ENCODE results near the gene SCN8A.

Gene SCN8A

DNA sequence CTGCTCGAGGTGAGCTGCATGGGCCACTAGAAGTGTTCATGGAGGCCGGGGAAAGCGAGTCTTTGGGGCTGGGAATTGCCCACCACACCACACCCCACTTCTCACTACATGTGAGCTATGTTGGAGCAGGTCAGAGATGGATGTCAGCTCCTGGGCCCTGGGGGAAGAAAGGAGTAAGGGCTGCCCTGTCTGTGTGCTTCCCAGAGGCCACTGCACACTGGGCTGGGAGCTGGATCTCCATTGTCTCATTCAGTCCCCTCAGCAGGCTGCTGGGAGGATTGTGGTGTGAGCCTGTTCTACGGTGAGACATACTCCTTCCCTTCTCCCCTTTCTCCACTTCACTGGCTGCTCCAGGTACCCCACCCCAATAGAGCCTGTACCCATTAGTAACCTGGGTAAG lies 247.0 kb downstream of the SCN8A start:
- no peak for TF ChIP-seq CTCF (IDR thresholded peaks at IDR 0.05; ENCODE audit: low read depth, low read length, missing control alignments)
- in situ Hi-C loops (cut with HindIII; ENCODE audit: low sequenced_read_pairs), result no loop called here
- no peak overlapping the region for H3K4me3 ChIP-seq (ENCODE audit: low read depth, low read length)
- no peak for DNase-seq (ENCODE audit: low read depth)

DNA sequence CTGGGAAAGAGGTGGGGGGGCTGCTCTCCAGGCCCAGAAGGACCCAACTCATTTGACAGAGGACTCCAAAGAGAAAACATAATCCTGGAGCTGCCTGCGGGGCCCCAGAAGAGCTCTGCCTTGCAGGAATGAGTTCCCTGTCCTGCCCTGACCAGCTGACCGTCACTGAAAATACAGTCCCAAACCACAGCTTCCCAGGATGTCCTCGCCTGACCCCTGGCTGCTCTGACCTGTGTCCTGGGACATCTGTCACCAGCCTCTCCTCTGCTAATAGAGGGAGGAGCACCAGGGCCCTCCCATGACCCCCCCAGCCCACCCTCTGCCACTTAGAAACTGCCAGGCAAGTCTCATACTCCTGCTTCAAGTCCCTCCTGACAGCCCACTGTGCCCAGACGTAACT lies 247.7 kb downstream of the SCN8A start:
- no peak for TF ChIP-seq CTCF (IDR thresholded peaks at IDR 0.05; ENCODE audit: low read depth, low read length, missing control alignments)
- H3K4me3 ChIP-seq (ENCODE audit: low read depth, low read length), result no peak overlapping the region
- DNase-seq (ENCODE audit: low read depth), result no peak
- in situ Hi-C loops (cut with HindIII; ENCODE audit: low sequenced_read_pairs), result no loop called here

GRCh38 chr12:51839310-51839947 lies 248.4 kb downstream of the SCN8A start:
- DNase-seq (ENCODE audit: low read depth), result no peak
- no peak for TF ChIP-seq CTCF (IDR thresholded peaks at IDR 0.05; ENCODE audit: low read depth, low read length, missing control alignments)
- in situ Hi-C loops (cut with HindIII; ENCODE audit: low sequenced_read_pairs), result no loop called here
- no peak overlapping the region for H3K4me3 ChIP-seq (ENCODE audit: low read depth, low read length)

GRCh38 chr12:51840966-51841365 lies 249.9 kb downstream of the SCN8A start:
- DNase-seq (ENCODE audit: low read depth), result no peak
- in situ Hi-C loops (cut with HindIII; ENCODE audit: low sequenced_read_pairs), result loop anchor here (5.0 kb wide), 1 partner anchor 46 kb away; the partner anchor contains the start of gene ANKRD33
- H3K4me3 ChIP-seq (ENCODE audit: low read depth, low read length), result no peak overlapping the region
- no peak for TF ChIP-seq CTCF (IDR thresholded peaks at IDR 0.05; ENCODE audit: low read depth, low read length, missing control alignments)

DNA sequence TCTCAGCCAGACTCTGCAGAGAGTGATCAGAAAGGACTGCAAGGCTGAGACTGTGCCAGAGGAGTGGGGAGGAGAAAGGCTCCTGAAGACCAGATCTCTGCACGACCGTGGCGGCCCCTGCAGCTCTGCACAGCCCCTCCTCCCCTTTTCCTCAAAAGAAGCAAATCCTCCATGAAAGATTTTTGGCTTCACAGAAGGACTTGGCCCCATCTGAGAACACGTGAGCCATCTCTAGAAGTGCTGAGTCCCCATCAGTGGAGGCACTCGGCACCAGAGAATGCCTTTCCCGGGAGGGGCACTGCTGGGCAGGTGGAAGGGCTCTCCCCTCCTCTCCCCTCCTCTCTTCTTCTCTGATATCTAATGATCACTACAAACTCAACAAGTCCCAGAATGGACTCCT lies 250.7 kb downstream of the SCN8A start:
- TF ChIP-seq CTCF (IDR thresholded peaks at IDR 0.05; ENCODE audit: low read depth, low read length, missing control alignments), result no peak
- in situ Hi-C loops (cut with HindIII; ENCODE audit: low sequenced_read_pairs), result loop anchor here (5.0 kb wide), 1 partner anchor 46 kb away; the partner anchor contains the start of gene ANKRD33
- no peak overlapping the region for H3K4me3 ChIP-seq (ENCODE audit: low read depth, low read length)
- no peak for DNase-seq (ENCODE audit: low read depth)

DNA sequence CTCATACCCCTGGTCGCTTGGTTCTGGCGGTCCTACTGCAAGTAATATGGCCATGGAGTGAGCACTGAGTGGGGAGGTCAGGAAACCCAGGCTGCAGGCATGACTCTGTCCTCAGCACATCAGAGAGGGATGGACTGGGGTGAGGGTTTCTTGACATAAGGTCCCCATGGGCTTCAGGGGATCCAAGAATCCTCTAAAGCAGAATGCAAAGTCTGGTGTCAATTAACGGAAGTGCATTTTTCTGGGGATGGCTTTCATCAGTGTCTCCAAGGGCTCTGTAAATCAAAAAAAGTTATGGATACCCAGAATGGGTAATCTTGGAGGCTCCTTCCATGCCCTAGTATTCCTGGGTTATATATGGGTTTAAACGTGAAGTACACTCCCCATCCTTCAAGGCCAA lies 253.8 kb downstream of the SCN8A start:
- in situ Hi-C loops (cut with HindIII; ENCODE audit: low sequenced_read_pairs), result loop anchor here (5.0 kb wide), 1 partner anchor 42 kb away; the partner anchor contains the start of gene ANKRD33
- TF ChIP-seq CTCF (IDR thresholded peaks at IDR 0.05; ENCODE audit: low read depth, low read length, missing control alignments), result no peak
- no peak overlapping the region for H3K4me3 ChIP-seq (ENCODE audit: low read depth, low read length)
- no peak for DNase-seq (ENCODE audit: low read depth)
